ENCODE data around the gene TSBP1.

GRCh38 chr6:32298632-32299336, 72.9 kb downstream of the TSBP1 start:
- TF ChIP-seq MAX (IDR thresholded peaks at IDR 0.05), result no peak
- TF ChIP-seq CTCF (IDR thresholded peaks at IDR 0.05; ENCODE audit: control extremely low read depth in 1 of 3, insufficient read depth in 1 of 3, low read depth in 1 of 3, low read length in 3 of 3), result no peak
- TF ChIP-seq CREB1 (IDR thresholded peaks at IDR 0.05), result no peak
- TF ChIP-seq SIX5 (IDR thresholded peaks at IDR 0.05; ENCODE audit: low read depth, low read length), result no peak
- TF ChIP-seq TAF1 (IDR thresholded peaks at IDR 0.05; ENCODE audit: low read depth, low read length), result no peak
- no peak for TF ChIP-seq SP1 (IDR thresholded peaks at IDR 0.05; ENCODE audit: low read depth, low read length)
- TF ChIP-seq POLR2AphosphoS5 (IDR thresholded peaks at IDR 0.05; ENCODE audit: low read depth, low read length), result no peak
- no peak for TF ChIP-seq EP300 (IDR thresholded peaks at IDR 0.05; ENCODE audit: borderline replicate concordance in 1 of 2, low read depth in 2 of 2, low read length in 2 of 2)
- no peak for TF ChIP-seq CBX5 (IDR thresholded peaks at IDR 0.05; ENCODE audit: low read depth, low read length)
- TF ChIP-seq SIN3A (conservative IDR thresholded peaks at IDR 0.05 in 1 of 2, IDR thresholded peaks at IDR 0.05 in 1 of 2; ENCODE audit: low read depth in 1 of 2, low read length in 2 of 2), result no peak
- TF ChIP-seq POLR2A (IDR thresholded peaks at IDR 0.05; ENCODE audit: control extremely low read depth in 1 of 2, low read depth in 2 of 2, low read length in 2 of 2), result no peak
- TF ChIP-seq TAF7 (optimal IDR thresholded peaks at IDR 0.05; ENCODE audit: borderline replicate concordance, low read depth, low read length), result no peak
- TF ChIP-seq RFX5 (IDR thresholded peaks at IDR 0.05; ENCODE audit: borderline replicate concordance, low read depth, low read length), result no peak
